ENCODE measurements around the gene HSPB9.
A peak's percentile ranks its signal among the peaks of the same experiment; 100 is the strongest.

Gene HSPB9

DNA sequence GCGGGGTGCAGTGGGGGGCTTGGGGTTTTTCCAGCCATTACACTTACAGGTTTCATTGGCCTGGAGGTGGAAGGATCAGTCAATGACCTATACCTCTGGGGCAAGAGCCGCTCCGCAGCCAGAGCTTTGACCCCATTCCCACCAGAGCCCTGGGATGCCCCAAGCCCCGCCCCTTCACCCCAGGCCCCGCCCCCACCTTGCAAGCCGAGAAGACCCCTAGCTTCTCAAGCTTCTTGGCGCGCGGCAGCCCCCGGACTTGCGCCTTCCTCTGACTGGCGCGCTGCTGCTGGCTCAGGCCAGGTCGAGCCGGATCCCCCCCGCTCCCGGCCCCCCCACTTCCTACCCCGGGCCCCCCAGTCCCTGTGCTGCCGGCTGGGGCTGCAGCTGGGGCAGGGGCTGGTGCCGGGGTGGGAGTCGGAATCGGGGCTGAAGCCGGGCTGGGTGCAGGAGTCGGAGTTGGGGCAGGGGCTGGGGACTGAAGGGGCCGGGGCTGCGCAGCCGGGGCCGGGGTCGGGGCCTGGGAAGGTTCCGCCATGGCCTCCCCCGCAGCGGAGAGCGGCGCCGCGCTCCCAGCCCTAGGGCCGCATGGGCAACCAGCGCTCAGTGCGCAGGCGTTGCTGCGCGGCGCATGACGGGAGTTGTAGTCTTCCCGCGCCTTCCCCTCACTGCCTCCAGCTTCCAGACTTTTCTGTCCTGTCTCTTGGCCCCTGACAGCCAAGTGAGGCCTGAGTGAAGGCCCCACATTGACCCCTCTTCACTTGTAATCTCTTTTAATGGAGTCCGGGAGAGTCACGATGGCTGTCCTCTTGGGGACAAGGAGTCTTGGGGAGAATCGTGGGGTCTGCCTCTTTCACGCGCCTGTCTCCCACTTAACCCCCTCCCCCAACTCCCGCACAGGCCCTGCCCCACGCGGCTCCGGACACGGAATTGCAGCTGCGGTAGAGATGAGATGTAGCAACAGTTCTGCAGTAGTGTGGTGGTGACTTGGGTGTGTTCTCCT, 1.5 kb upstream of the HSPB9 start, which contains the start of gene KAT2A (continued):
- TF ChIP-seq, protein P1, sequence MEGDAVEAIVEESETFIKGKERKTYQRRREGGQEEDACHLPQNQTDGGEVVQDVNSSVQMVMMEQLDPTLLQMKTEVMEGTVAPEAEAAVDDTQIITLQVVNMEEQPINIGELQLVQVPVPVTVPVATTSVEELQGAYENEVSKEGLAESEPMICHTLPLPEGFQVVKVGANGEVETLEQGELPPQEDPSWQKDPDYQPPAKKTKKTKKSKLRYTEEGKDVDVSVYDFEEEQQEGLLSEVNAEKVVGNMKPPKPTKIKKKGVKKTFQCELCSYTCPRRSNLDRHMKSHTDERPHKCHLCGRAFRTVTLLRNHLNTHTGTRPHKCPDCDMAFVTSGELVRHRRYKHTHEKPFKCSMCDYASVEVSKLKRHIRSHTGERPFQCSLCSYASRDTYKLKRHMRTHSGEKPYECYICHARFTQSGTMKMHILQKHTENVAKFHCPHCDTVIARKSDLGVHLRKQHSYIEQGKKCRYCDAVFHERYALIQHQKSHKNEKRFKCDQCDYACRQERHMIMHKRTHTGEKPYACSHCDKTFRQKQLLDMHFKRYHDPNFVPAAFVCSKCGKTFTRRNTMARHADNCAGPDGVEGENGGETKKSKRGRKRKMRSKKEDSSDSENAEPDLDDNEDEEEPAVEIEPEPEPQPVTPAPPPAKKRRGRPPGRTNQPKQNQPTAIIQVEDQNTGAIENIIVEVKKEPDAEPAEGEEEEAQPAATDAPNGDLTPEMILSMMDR (tag by site-specific recombination; IDR thresholded peaks at IDR 0.05) = no peak
- TF ChIP-seq ZNF707 (tag by site-specific recombination; IDR thresholded peaks at IDR 0.05) = no peak
- TF ChIP-seq, protein P2, sequence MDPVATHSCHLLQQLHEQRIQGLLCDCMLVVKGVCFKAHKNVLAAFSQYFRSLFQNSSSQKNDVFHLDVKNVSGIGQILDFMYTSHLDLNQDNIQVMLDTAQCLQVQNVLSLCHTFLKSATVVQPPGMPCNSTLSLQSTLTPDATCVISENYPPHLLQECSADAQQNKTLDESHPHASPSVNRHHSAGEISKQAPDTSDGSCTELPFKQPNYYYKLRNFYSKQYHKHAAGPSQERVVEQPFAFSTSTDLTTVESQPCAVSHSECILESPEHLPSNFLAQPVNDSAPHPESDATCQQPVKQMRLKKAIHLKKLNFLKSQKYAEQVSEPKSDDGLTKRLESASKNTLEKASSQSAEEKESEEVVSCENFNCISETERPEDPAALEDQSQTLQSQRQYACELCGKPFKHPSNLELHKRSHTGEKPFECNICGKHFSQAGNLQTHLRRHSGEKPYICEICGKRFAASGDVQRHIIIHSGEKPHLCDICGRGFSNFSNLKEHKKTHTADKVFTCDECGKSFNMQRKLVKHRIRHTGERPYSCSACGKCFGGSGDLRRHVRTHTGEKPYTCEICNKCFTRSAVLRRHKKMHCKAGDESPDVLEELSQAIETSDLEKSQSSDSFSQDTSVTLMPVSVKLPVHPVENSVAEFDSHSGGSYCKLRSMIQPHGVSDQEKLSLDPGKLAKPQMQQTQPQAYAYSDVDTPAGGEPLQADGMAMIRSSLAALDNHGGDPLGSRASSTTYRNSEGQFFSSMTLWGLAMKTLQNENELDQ (tag by site-specific recombination; IDR thresholded peaks at IDR 0.05; ENCODE audit: low read depth) = no peak
- TF ChIP-seq ZNF837 (tag by site-specific recombination; IDR thresholded peaks at IDR 0.05) = no peak
- TF ChIP-seq, protein P3, sequence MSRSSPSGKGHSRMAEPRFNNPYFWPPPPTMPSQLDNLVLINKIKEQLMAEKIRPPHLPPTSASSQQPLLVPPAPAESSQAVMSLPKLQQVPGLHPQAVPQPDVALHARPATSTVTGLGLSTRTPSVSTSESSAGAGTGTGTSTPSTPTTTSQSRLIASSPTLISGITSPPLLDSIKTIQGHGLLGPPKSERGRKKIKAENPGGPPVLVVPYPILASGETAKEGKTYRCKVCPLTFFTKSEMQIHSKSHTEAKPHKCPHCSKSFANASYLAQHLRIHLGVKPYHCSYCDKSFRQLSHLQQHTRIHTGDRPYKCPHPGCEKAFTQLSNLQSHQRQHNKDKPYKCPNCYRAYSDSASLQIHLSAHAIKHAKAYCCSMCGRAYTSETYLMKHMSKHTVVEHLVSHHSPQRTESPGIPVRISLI (tag by site-specific recombination; IDR thresholded peaks at IDR 0.05) = no peak
- TF ChIP-seq ZNF660 (tag by site-specific recombination; IDR thresholded peaks at IDR 0.05) = no peak
- no peak for TF ChIP-seq ZBTB7A (tag by site-specific recombination; IDR thresholded peaks at IDR 0.05; ENCODE audit: low read depth)
- TF ChIP-seq, protein P4, sequence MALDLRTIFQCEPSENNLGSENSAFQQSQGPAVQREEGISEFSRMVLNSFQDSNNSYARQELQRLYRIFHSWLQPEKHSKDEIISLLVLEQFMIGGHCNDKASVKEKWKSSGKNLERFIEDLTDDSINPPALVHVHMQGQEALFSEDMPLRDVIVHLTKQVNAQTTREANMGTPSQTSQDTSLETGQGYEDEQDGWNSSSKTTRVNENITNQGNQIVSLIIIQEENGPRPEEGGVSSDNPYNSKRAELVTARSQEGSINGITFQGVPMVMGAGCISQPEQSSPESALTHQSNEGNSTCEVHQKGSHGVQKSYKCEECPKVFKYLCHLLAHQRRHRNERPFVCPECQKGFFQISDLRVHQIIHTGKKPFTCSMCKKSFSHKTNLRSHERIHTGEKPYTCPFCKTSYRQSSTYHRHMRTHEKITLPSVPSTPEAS (tag by site-specific recombination; IDR thresholded peaks at IDR 0.05) = no peak
- TF ChIP-seq ZNF184 (tag by site-specific recombination; IDR thresholded peaks at IDR 0.05) = no peak
- TF ChIP-seq ZNF747 (tag by site-specific recombination; IDR thresholded peaks at IDR 0.05) = no peak
- no peak for TF ChIP-seq ZNF214 (tag by site-specific recombination; IDR thresholded peaks at IDR 0.05; ENCODE audit: borderline replicate concordance)
- no peak for TF ChIP-seq ZNF626 (tag by site-specific recombination; IDR thresholded peaks at IDR 0.05)
- peak; percentile 64; the same call in 1 of the 2 replicates for TF ChIP-seq YY1 (tag by site-specific recombination; IDR thresholded peaks at IDR 0.05)
- peak; percentile 55; the same call in 1 of the 2 replicates for TF ChIP-seq GLIS2 (tag by site-specific recombination; IDR thresholded peaks at IDR 0.05)
- TF ChIP-seq ZNF292 (tag by site-specific recombination; IDR thresholded peaks at IDR 0.05; ENCODE audit: borderline replicate concordance, low read depth) = no peak
- no peak for TF ChIP-seq ZNF677 (tag by site-specific recombination; IDR thresholded peaks at IDR 0.05)
- TF ChIP-seq ZNF558 (tag by site-specific recombination; IDR thresholded peaks at IDR 0.05) = no peak
- no peak for TF ChIP-seq ZNF221 (tag by site-specific recombination; IDR thresholded peaks at IDR 0.05; ENCODE audit: borderline replicate concordance)
- TF ChIP-seq ZSCAN23 (tag by site-specific recombination; IDR thresholded peaks at IDR 0.05) = no peak
- no peak for TF ChIP-seq ZNF555 (tag by site-specific recombination; conservative IDR thresholded peaks at IDR 0.05)
- TF ChIP-seq ZNF19 (tag by site-specific recombination; IDR thresholded peaks at IDR 0.05; ENCODE audit: low read depth) = no peak
- TF ChIP-seq ZNF76 (tag by site-specific recombination; IDR thresholded peaks at IDR 0.05; ENCODE audit: borderline replicate concordance, low read depth) = peak; percentile 95

Measured in HEK293 (cell line).